Stimulated activated CD4-positive, alpha-beta T cell treated with anti-CD3 and anti-CD28 coated beads, Interleukin-4, amount 100 ng/mL, for 24 hours (primary cell): Measurements from ENCODE around the gene IGFBP5.

Source experiments
- DNase-seq: peaks from one replicate; pipeline ENCODE4 v3.0.0-alpha.2; 2020

Gene IGFBP5

DNA sequence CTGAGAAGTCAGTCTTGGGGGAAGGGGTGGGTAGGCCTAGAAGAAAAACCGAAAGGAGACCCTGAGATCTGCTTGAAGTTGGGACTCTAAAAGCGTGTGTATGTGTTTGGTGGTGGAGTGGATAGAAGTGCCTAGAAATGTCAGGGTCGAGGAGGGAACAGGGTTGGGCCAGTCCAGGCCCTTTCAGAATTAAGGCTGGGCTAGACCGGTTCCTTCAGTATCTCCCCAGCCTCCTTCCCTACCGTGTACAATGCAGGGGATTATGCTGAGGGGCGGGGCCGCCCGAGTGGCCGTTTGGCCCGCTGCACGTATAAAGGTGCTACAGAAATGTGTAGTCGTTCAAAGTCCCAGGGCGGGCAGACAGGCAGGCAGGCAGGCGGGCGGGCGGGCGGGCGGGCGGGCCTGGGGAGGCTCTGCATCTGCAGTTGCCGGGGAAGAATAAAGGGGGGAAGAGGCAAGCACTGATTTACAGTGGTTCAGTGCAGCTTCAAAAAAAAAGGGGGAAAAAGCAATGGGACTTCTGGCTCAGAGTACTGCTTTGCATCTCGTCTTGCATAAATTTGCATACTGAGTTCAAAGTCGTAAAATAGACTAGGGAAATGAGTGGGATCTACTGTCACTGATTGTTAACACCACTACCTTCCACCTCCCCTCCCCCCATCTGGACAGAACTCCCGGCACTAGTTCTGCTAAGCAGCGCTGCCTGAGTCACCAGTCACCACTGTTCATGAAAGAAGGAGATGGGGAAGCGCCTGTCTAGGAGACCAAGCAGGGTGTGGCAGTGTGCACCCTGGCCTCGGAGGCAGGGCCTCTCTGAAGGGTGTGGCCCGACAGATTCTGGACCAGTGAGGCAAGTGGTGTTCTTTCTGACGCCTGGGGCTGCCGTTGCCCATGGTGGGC is 58.5 kb downstream of the IGFBP5 start:
- DNase-seq, result no peak

DNA sequence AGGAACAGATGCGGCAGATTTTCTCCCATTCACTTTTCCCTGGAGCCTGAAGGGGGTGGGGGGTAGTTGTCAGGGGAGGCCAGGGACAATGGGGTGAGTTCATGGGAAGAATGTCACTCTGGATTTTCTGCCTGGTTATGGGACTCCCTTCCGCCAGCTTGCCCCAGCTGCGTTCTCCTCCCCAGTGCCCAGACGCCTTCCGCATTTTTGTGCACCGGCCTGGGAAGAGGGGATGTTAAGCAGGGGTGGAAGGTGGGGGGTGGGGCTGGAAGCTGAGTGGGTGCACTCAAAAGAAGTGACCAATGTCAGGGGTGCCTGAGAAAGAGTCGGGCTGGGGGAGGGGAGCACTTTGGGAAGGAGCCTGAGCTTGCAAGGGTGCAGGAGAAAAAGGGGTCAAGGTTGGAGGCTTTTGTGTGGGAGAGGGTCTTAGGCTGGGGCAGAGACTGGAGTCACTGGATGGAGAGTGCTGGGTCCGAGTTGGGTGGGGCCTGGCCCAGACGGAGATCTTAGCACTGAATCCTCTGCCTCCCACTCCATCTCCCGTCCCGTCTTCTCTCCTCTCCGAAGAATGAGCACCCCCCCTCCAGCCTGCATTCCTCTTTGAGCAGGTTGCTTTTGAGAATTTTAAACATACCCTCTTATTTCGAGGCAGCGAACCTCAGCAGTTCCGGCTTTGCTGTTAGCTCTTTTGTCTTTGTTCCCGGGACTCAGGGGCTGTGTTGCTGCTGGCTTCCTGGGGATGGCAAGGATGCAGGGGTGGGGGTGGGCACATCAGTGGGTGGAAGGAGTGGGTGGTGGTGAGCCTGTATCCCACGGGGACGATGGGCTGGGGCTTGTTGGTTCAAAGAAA is 59.4 kb downstream of the IGFBP5 start:
- DNase-seq, result no peak

DNA sequence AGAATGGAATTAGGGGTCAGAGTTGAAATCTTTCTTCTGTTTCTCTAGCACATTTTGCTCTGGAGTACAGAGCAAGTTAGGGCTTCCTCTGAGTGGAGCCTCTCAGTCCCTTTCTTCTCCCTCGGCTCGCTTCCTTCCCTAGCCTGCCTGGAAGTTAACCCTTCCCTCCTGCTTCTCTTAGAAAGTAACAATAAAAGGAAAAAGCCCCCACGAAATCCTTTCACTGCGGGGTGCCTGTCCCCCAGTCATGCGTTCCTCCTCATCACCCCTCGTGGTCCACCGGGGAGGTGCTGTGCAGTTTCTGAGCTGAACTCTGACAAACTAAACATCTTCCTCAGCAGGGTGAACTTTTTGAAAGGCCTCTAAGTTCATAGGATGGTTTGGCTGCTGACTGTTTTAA is 60.2 kb downstream of the IGFBP5 start:
- no peak for DNase-seq

DNA sequence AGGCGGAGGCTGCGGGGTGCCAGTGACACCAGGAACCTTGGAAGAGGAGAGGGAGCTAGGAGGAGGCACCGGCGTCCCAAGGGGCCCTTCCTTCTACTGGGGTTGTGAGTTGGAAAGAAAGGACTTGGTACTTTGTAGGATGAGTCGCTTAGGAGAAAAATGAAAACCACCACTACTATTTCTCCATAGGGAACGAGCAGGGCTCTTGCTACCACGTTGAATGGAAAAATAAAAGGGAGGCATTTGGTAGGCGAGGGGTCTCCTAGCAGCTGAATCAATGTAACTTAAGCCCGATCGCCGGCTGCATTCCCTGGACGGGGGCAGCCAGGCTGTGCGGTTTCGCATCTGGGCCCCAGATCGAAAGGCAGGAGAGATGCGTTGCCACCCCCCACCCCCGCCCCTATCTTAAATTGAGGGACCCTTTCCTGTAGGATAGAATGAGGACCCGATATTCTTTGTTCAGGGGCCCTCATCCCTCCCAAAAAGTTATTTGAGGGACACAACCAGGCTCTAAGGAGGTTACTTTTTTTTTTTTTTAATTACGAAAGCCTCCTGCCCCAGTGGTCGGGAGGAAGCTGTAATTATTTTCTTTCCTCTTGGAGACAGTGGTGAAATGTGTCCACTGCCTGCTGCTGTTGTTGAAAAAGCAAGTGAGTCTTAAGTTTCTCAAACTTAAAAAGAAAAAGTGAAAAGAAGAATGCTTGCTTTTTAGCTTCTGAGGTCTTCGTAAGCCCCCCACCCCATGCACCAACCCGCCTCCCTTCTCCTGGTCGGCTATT is 60.8 kb downstream of the IGFBP5 start:
- DNase-seq, result no peak

DNA sequence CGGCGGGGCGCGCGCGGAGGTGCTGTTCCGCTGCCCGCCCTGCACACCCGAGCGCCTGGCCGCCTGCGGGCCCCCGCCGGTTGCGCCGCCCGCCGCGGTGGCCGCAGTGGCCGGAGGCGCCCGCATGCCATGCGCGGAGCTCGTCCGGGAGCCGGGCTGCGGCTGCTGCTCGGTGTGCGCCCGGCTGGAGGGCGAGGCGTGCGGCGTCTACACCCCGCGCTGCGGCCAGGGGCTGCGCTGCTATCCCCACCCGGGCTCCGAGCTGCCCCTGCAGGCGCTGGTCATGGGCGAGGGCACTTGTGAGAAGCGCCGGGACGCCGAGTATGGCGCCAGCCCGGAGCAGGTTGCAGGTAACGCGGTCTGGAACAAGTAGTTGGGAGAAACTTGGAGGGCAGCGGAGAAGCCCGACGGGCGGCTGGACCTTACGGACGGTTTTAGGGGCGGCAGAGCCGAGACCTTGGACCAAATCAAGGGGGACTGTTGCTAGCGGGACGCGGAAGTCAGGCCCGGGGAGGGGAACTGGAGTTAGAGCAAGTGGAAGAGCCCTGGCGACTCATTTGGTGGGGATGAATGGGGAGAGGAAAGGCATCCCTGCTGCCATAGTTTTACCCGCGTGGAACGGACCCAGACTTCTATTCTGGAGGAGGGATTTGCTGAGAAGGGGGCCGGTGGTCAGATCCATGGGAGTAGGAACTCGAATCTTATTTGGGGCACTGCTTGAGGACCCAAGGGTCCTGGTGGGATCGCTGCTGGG is 61.6 kb downstream of the IGFBP5 start:
- no peak for DNase-seq

DNA sequence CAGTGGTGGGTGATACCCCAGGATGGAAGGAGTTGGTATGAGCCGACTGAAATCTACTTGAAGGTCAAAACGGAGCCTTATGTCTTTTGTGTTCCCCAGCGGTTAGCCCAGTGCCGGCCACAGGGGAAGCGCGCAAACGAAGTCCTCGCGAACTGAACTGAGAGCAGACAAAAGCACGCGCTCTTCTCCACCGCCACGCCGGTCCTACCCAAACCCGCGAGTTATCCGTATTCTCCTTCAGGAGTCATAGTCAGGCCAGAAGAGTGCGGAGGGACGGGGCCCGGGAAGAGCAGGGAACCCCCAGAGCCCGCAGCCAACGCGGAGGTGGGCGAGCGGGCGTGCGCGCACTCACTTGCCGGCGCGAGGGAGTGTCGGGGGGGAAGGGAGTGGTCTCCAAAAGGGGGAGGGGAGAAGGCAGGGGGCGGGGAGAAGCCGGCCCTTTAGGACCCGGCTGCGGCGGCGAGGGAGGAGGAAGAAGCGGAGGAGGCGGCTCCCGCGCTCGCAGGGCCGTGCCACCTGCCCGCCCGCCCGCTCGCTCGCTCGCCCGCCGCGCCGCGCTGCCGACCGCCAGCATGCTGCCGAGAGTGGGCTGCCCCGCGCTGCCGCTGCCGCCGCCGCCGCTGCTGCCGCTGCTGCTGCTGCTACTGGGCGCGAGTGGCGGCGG is 62.3 kb downstream of the IGFBP5 start, which contains the start of gene IGFBP2:
IGFBP2 (plus strand) TSS at position 469 of the 664 bp plus-strand sequence; CDS start at position 573, 104 bp downstream.
- DNase-seq, result no peak

DNA sequence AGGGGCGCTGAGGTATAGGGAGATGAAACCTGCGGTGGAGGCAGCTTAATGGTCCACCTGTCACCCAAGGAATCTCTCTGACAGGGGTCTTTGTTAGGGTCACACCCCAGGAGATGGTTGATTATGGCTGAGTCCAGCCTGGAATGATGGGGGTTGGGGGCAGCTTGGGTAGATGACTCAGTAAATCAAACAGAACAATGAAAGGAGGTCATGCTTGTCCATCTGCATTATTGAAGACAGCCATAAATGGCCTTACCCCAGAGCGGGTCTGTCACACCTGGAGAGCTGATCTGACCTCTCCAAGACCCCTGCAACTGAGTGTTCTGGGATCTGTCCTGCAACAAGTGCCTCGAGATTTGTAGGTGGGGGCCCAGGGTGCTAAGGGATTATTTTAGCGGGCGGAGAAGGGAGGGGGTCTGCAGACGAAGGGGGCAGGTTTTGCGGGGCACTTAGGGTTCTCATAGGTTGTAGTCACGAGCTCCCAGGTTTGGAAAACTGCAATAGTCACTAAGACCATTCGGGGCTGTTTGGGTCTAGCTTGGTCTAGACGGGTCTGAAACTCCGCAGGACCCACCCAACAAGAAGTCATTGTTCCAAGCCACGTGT is 62.9 kb downstream of the IGFBP5 start:
- DNase-seq, result no peak

DNA sequence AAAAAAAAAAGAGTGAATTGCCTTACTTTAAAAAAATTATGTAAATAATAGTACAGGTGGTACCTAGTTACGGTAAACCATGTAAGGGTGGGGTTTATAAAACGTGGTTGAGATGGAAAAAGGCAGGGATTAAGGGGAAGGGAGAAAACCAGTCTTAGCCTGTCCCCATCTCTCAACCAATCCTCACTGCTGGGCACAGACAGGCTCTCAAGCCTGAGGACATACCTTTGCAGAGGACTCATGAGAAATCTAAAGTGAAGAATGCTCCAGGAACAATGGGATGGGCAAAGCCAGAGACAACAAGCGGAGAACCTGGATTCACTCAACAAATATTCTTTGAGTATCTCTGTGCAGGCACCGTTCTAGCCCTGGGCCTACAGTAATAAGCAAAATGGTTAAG is 65.6 kb downstream of the IGFBP5 start:
- DNase-seq, result no peak

DNA sequence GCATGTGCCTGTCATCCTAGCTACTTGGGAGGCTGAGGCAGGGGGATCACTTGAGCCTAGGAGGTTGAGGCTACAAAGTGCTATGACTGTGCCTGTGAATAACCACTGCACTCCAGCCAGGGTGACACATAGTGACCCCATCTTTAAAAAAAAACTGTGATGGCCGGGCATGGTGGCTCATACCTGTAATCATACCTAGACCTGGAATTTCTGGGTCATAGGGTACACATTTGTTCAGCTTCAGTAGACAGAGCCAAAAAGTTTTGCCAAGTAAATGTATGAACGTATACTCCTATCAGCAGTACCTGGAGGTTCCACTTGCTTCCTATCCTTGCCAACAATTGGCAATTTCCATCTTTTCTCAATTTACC is 68.5 kb downstream of the IGFBP5 start:
- no peak for DNase-seq

DNA sequence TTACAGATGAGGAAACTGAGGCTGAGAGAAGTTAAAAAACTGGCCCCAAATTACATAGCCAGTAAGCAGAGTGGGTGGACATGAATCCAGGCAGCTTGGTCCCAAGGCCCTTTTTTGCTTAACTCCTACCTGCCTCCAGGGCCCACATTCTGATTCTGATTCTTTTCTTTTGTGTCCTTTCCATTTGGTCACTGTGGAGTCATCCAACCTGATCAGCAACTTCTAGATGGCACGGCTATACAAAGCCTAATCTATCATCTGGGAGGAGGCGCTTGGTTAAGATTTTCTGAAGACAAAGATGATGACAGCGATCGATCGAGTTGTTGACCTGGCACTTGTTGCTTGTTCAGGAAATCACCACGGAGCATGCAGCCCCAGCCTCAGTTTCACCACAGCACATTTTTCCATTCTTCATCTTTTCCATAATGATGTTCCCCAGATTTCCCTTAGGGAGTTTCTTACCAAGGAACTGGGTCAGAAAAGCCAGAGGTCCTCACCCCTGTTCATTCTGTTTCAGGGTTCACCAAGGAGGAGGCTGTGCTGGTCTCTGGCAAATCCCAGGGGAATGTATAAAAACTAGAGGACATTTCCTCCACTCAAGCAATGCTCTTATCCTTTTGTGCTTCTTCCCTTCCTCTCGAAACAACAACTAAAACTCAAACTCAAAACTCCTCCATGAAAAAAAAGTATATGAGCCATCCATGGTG is 69.0 kb downstream of the IGFBP5 start:
- no peak for DNase-seq

DNA sequence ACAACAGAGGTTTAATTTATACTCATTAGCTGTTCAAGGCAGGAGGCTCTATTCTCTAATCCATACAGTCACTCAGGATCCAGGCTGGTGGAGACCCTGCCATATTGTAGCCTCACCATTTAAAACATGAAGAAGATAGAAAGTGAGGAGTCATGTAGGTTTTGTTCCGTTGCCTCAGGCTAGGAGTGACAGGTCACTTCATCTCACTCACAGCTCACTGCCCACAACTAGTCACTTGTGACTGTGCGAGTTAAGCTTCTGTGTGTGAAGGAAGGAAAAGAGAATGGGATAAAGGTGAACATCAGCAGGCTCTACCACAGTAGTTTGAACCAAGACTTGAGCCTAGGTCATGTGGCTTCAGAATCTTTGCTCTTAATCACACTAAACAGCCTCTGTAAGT is 71.1 kb downstream of the IGFBP5 start:
- DNase-seq, result no peak

DNA sequence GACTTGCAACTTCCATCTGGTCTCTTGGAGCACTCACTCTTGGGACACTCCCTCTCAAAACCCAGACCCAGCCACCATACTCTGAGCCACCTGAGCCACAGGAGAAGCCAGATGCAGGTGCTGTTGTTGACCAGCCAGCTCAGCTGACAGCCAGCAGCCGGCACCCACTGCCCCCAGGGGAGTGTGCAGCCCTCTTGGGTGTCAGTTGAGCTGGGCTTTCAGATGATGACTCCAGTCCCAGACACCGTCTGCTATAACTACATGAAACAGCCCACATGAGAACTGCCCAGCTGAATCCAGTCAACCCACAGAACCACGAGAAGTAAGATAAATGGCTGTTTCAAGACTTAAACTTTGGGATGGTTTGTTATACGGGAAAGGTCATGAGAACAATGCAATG is 72.8 kb downstream of the IGFBP5 start:
- no peak for DNase-seq
